Stimulated activated CD8-positive, alpha-beta memory T cell treated with anti-CD3 and anti-CD28 coated beads, Interleukin-15, amount 100 ng/mL, for 1 hour (primary cell): Measurements from ENCODE around the gene MBNL1.
"Not testable (repeated sequence)": the region's sequence is repeated elsewhere in the genome, so short reads cannot be mapped to it uniquely, and the experiment has no call there.

Experiments used
- DNase-seq: peaks from one replicate; pipeline ENCODE4 v3.0.0-alpha.2; 2020; ENCODE audit warnings: low read depth

MBNL1 gene

GRCh38 chr3:152319831-152320617 lies 51.3 kb downstream of the MBNL1 start:
- DNase-seq, result no peak

DNA sequence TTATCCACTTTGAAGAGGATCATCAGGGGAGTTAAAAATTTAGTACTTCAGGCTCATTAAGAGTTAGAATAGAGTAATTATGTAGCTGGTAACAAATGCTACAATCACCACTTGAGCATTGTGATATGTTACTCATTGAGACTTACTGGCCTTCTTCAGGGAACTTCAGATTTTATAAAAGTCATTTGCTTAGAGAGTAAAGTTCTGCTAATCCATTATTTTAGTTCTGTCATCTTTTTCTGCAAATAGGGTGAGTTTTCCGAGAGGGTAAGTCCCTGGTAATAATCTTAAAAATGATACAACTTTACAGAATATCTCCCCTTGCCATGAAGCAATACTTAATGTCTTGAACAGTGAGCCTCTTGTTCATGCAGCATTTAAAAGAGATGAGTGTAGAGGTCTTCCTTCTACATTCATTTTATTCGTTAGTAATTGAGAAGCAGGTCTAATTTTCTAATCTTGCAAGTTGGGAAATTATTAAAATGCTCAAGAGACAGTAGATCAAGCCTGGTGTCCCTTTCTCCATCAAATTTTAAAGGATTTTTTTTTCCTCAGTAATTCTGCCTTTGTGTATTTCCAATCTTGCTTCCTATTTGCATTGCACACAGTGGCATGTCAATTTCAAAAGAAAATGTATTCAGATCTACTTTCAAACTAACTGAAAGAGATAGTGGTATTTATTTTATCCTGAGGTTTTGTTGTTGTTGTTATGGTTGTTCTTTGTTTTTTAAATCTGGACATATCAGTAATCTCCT lies 52.6 kb downstream of the MBNL1 start:
- no peak for DNase-seq

- DNase-seq, result no peak
Observed at GRCh38 chr3:152321955-152322377, 53.2 kb downstream of the MBNL1 start.

DNA sequence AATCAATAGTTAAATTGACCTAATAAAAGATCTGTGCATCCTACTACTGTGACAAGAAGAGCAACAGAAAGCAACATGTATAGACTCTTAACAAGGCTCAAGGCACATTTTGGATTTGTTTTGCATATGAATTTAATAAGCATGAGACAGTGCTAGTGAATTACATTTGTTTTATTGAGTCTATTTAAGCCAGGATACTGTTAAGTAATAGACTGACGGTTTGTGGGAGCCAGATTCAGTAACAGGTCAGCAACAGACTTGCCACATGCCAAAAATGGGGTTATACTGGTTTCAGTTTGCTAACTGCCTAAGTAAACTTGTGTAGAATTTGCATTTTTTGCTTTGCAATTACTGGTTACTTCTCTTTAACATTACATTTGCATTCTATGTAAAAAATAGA lies 54.0 kb downstream of the MBNL1 start:
- no peak for DNase-seq

DNA sequence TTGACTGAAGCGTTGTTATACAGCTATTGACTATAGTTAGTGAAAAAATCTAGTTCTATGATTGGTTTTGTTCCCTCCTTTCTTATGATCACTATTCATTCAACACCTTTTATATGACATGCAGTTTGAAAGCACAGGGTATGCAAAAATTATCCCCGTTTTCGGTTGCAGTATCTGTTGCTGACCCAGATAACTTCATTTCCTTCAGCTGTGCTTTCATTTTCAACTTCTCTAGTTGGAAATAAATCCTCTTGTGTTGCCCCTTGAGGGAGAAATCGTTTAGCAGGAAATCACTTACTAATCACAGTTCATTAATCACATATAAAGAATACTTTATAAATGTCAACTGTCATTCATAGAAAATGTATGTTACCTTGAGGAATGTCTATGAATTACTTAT lies 55.1 kb downstream of the MBNL1 start:
- no peak for DNase-seq

DNA sequence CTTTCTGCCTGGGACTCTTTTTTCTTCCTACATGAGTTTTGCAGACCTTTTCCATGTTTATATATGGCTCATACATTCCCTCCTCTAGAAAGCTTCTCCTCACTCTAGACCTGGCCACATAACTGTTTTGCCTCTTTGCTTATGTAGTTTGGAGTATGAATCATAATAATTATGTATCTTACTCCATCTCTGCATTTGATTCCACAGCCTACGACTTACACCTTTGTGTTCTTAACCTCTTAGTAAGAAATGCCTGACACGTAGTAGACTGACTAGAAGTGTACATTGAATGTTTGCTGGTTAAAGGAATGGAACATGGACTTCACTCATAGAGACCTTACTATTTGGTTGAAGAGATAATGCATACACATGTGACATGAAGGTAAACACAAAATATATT lies 56.4 kb downstream of the MBNL1 start:
- DNase-seq, result no peak

GRCh38 chr3:152327203-152327602 lies 58.5 kb downstream of the MBNL1 start:
- DNase-seq, result no peak

DNA sequence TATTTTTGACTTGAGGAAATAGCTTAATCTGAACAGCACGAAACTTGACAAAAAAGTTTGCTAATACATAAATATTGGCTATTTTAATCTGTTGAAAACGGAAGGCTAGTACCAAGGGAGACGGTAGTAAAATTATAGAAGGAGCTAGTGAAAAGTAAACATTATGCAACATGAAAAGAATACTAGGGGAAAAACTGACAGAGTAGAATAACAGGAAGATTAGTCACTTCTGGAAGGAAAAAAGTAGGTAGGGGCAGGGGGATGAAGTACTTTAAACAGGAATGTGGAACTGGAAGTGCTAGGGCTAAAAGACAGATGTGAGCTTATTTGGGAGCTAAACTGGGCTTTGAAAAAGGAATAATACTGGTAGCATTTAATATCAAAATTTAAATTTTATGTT lies 60.1 kb downstream of the MBNL1 start:
- DNase-seq, result no peak

DNA sequence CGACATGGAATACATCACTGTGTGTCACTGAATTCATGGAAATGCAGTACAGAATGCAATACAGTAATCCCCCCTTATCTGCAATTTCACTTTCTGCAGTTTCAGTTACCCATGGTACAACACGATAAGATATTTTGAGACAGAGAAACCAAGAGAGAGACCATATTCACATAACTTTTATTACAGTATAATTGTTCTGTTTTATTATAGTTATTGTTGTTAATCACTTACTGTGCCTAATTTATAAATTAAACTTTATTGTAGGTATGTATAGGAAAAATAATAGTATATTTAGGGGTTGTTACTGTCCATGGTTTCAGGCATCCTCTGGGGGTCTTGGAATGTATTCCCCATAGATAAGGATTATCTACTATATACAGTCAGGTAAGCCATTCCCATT lies 61.8 kb downstream of the MBNL1 start:
- no peak for DNase-seq

DNA sequence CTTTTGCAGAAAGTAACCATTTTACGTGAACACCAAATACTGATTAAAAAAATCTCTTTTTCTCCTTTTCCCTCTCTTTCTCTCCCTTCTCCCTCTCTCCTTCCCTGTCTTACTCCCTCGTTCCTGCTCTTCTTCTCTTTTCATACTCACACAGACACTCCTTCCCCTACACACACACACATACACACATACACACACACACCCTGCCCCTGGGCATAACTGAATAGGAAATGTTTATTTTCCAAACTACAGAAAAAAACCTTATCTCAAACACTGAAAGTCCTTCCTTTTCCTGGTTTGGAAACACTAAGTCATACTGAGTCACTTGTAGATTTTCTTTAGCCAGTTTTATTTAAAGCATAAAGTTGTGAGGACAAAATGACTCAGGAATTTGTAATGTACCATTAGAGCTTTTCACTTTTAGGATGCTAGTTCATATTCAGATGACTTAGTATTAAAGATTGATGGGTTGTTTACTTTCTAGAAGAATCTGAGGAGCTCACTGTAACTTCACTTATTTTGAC lies 62.4 kb downstream of the MBNL1 start:
- no peak for DNase-seq

- DNase-seq, result no peak
Observed at GRCh38 chr3:152331998-152332397, 63.3 kb downstream of the MBNL1 start.

GRCh38 chr3:152333928-152334327 lies 65.2 kb downstream of the MBNL1 start:
- DNase-seq, result no peak

DNA sequence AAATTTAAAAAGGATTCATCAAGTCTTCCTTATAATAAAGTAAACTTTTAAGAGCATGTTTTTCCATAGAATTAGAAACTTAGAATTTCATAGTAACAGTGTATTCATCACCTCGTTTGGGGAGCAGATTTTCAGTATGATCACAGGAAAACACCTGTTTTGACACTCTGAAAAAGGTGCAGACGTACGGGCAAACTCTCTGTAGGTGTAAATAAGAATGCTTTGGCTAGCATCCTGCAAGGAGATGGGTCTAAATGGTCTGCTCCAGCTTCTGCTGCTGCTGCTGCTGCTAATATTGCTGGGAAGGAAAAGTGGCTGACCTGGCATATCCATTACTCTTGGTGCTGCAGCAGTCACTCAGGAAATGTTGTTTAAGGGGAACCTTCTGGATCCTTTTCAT lies 66.0 kb downstream of the MBNL1 start:
- DNase-seq, result no peak

DNA sequence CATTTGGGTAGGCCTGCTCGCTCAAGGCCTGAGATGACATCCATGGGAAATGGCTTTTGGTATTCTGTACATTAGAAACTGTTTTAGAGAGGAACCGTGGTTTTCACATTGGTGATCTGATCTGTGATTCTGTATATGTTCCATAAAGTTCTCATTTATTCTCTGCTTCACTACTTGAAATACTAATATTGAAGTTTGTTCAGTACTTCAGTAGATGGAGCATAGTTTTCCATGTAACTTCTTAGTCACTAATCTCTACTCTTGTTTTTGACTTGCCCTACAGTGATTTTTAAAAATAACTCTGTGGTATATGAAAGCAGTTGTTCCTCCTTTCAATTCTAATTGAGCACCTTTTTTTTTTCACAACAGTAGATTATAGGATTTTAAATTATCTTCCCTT lies 66.5 kb downstream of the MBNL1 start:
- no peak for DNase-seq

DNA sequence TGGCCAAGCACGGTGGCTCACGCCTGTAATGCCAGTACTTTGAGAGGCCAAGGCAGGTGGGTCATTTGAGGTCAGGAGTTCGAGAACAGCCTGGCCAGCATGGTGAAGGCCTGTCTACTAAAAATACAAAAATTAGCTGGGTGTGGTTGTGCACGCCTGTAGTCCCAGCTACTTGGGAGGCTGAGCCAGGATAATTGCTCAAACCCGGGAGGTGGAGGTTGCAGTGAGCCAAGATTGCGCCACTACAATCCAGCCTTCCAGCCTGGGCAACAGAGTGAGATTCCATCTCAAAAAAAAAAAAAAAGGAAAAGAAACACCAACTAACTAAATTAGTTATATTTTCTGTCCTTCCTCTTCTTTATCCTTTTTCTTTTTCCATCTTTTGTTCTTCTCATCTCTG lies 68.6 kb downstream of the MBNL1 start:
- DNase-seq, result not testable (repeated sequence)

DNA sequence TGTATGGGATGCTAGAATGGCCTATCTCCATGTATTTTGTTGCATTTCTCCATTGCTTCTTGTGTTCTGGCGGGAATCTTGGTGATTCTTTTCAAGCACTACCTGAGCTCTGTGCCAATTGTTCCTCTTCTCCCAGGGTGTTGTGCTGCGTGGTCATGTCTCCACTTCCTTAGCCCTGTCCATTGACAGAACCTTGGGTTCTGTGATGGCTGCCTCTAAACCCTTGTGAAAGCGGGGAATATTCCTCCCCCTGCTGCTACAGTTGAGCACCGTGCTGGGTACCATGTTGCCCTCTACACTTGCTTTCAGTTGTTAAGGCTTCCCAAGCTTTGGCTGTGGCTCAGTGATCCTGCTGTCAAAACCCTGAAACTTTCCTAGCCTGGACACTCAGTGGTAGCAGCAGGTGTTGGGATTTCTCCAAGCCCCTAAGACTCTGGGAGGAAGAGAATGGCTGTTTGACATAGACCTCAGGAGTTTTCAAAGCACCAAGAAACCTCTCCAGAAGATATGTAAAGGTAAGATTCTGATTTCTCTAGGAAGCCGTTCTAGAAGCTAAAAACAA lies 69.5 kb downstream of the MBNL1 start:
- no peak for DNase-seq

GRCh38 chr3:152339881-152340505 lies 71.3 kb downstream of the MBNL1 start:
- no peak for DNase-seq

- DNase-seq, result no peak
Observed at GRCh38 chr3:152345233-152345632, 76.5 kb downstream of the MBNL1 start.

GRCh38 chr3:152346058-152346457 lies 77.3 kb downstream of the MBNL1 start:
- DNase-seq, result no peak

DNA sequence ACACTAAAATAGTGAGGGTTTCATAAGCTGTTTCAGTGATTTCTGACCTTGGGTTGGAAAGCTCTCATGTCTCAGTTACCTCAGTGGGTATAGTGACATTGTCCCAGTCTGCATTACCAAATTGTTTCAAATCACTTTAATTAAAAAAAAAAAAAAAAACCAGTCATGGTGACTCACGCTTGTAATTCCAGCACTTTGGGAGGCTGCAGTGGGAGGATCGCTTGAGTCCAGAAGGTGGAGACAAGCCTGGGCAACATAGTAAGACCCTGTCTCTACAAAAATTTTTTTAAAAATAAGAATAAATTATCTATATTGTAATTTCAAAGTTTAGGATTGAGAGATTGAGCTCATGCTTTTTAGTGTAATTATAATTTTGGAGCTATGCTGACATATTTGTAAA lies 78.0 kb downstream of the MBNL1 start:
- DNase-seq, result no peak

- no peak for DNase-seq
Observed at GRCh38 chr3:152348436-152349177, 79.9 kb downstream of the MBNL1 start.

DNA sequence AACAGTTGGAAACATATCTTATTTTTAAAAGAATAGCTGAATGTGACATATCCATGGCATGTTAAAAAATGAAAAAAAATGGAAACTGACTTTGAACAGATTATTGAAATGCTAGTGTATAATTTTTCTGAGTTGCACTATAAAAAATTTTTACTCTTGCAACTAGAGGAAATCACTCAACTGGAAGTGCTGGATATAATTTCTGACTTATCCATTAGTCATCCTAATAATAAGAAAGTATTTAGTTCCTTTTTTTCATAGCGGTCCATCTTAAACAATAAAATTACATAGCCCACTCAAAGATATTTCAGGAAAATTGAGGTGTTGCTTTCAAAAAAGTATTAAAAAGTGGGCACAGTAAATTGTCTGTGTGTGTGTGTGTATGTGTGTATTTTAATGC lies 80.7 kb downstream of the MBNL1 start:
- DNase-seq, result no peak
